ENCODE results near the gene GRAMD1A.
"Not testable (repeated sequence)": the region's sequence is repeated elsewhere in the genome, so short reads cannot be mapped to it uniquely, and the experiment has no call there.

GRAMD1A gene

GRCh38 chr19:35046461-35046860, 46.3 kb downstream of the GRAMD1A start:
- Histone ChIP-seq H3K9ac (ENCODE audit: insufficient read length) (no peak overlapping the region), H3K9me3 (ENCODE audit: low read depth, low read length) (no peaks in the 10 kb centered on the region), H3K27ac (no peak overlapping the region), H3K36me3 (ENCODE audit: insufficient read depth, low read length) (no peaks in the 10 kb centered on the region), H3K4me3 (no peak overlapping the region)
- TF ChIP-seq EZH2 (IDR thresholded peaks at IDR 0.05) = no peak
- DNase-seq (ENCODE audit: low read depth, low spot score) = no peak

- Histone ChIP-seq H3K27ac (no peak overlapping the region), H3K4me3 (no peak overlapping the region), H3K9me3 (ENCODE audit: low read depth, low read length) (no peaks in the 10 kb centered on the region), H3K9ac (ENCODE audit: insufficient read length) (no peak overlapping the region), H3K36me3 (ENCODE audit: insufficient read depth, low read length) (no peaks in the 10 kb centered on the region)
- DNase-seq (ENCODE audit: low read depth, low spot score) = no peak
- TF ChIP-seq FOXP2 (optimal IDR thresholded peaks at IDR 0.05; ENCODE audit: control extremely low read depth, extremely low read length, insufficient read depth) (no peak), EZH2 (IDR thresholded peaks at IDR 0.05) (no peak), POLR2AphosphoS5 (IDR thresholded peaks at IDR 0.05; ENCODE audit: borderline replicate concordance, low read depth, low read length) (no peak)
These were observed 48.8 kb downstream of the GRAMD1A start for GRCh38 chr19:35048911-35049411.

GRCh38 chr19:35049456-35049855, 49.3 kb downstream of the GRAMD1A start:
- DNase-seq (ENCODE audit: low read depth, low spot score) = no peak
- TF ChIP-seq POLR2AphosphoS5 (IDR thresholded peaks at IDR 0.05; ENCODE audit: borderline replicate concordance, low read depth, low read length) = no peak
- TF ChIP-seq FOXP2 (optimal IDR thresholded peaks at IDR 0.05; ENCODE audit: control extremely low read depth, extremely low read length, insufficient read depth) = no peak
- no peak for TF ChIP-seq EZH2 (IDR thresholded peaks at IDR 0.05)
- no peaks in the 10 kb centered on the region for H3K9me3 ChIP-seq (ENCODE audit: low read depth, low read length)
- H3K36me3 ChIP-seq (ENCODE audit: insufficient read depth, low read length) = no peaks in the 10 kb centered on the region
- H3K9ac ChIP-seq (ENCODE audit: insufficient read length) = no peak overlapping the region
- H3K4me3 ChIP-seq = no peak overlapping the region
- H3K27ac ChIP-seq = no peak overlapping the region

- H3K4me3 ChIP-seq; H3K36me3 ChIP-seq (ENCODE audit: insufficient read depth, low read length); H3K9me3 ChIP-seq (ENCODE audit: low read depth, low read length); H3K27ac ChIP-seq; H3K9ac ChIP-seq (ENCODE audit: insufficient read length); DNase-seq (ENCODE audit: low read depth, low spot score): not testable (repeated sequence)
These were observed 50.5 kb downstream of the GRAMD1A start for GRCh38 chr19:35050662-35051061.

GRCh38 chr19:35051268-35051667, 51.1 kb downstream of the GRAMD1A start:
- H3K27ac ChIP-seq; H3K4me3 ChIP-seq; H3K9ac ChIP-seq (ENCODE audit: insufficient read length); H3K9me3 ChIP-seq (ENCODE audit: low read depth, low read length); DNase-seq (ENCODE audit: low read depth, low spot score); H3K36me3 ChIP-seq (ENCODE audit: insufficient read depth, low read length): not testable (repeated sequence)

- H3K4me3 ChIP-seq = no peak overlapping the region
- no peaks in the 10 kb centered on the region for H3K36me3 ChIP-seq (ENCODE audit: insufficient read depth, low read length)
- H3K9me3 ChIP-seq (ENCODE audit: low read depth, low read length) = no peaks in the 10 kb centered on the region
- TF ChIP-seq POLR2AphosphoS5 (IDR thresholded peaks at IDR 0.05; ENCODE audit: borderline replicate concordance, low read depth, low read length) = no peak
- TF ChIP-seq EZH2 (IDR thresholded peaks at IDR 0.05) = no peak
- TF ChIP-seq FOXP2 (optimal IDR thresholded peaks at IDR 0.05; ENCODE audit: control extremely low read depth, extremely low read length, insufficient read depth) = no peak
- no peak overlapping the region for H3K9ac ChIP-seq (ENCODE audit: insufficient read length)
- no peak for DNase-seq (ENCODE audit: low read depth, low spot score)
- no peak overlapping the region for H3K27ac ChIP-seq
These were observed 51.7 kb downstream of the GRAMD1A start for GRCh38 chr19:35051796-35052195.

- TF ChIP-seq EZH2 (IDR thresholded peaks at IDR 0.05) (no peak), FOXP2 (optimal IDR thresholded peaks at IDR 0.05; ENCODE audit: control extremely low read depth, extremely low read length, insufficient read depth) (no peak), POLR2AphosphoS5 (IDR thresholded peaks at IDR 0.05; ENCODE audit: borderline replicate concordance, low read depth, low read length) (no peak)
- Histone ChIP-seq H3K36me3 (ENCODE audit: insufficient read depth, low read length) (no peaks in the 10 kb centered on the region), H3K9ac (ENCODE audit: insufficient read length) (no peak overlapping the region), H3K4me3 (no peak overlapping the region), H3K27ac (no peak overlapping the region), H3K9me3 (ENCODE audit: low read depth, low read length) (no peaks in the 10 kb centered on the region)
- DNase-seq (ENCODE audit: low read depth, low spot score) = no peak
These were observed 52.6 kb downstream of the GRAMD1A start for GRCh38 chr19:35052599-35053190.

GRCh38 chr19:35053667-35054293, 53.7 kb downstream of the GRAMD1A start:
- Histone ChIP-seq H3K36me3 (ENCODE audit: insufficient read depth, low read length) (no peaks in the 10 kb centered on the region), H3K4me3 (no peak overlapping the region), H3K27ac (no peak overlapping the region), H3K9me3 (ENCODE audit: low read depth, low read length) (no peaks in the 10 kb centered on the region), H3K9ac (ENCODE audit: insufficient read length) (no peak overlapping the region)
- TF ChIP-seq POLR2AphosphoS5 (IDR thresholded peaks at IDR 0.05; ENCODE audit: borderline replicate concordance, low read depth, low read length) (no peak), FOXP2 (optimal IDR thresholded peaks at IDR 0.05; ENCODE audit: control extremely low read depth, extremely low read length, insufficient read depth) (no peak), EZH2 (IDR thresholded peaks at IDR 0.05) (no peak)
- no peak for DNase-seq (ENCODE audit: low read depth, low spot score)

GRCh38 chr19:35054626-35055025, 54.5 kb downstream of the GRAMD1A start:
- Histone ChIP-seq H3K9me3 (ENCODE audit: low read depth, low read length) (no peaks in the 10 kb centered on the region), H3K9ac (ENCODE audit: insufficient read length) (no peak overlapping the region), H3K36me3 (ENCODE audit: insufficient read depth, low read length) (no peaks in the 10 kb centered on the region), H3K4me3 (no peak overlapping the region), H3K27ac (no peak overlapping the region)
- no peak for DNase-seq (ENCODE audit: low read depth, low spot score)
- TF ChIP-seq FOXP2 (optimal IDR thresholded peaks at IDR 0.05; ENCODE audit: control extremely low read depth, extremely low read length, insufficient read depth) (no peak), POLR2AphosphoS5 (IDR thresholded peaks at IDR 0.05; ENCODE audit: borderline replicate concordance, low read depth, low read length) (no peak), EZH2 (IDR thresholded peaks at IDR 0.05) (no peak)
